GM06990 (cell line): ENCODE results near the gene BEND7.
"Not testable (repeated sequence)": the region's sequence is repeated elsewhere in the genome, so short reads cannot be mapped to it uniquely, and the experiment has no call there.

ENCODE experiments used
- DNase-seq: peaks from one replicate; pipeline ENCODE4 v3.0.0-alpha.2; 2011; ENCODE audit not compliant: insufficient read length; ENCODE audit errors: extremely low read depth
- H3K27me3 ChIP-seq: replicated peaks from 2 replicates; pipeline ENCODE4 v1.6.0; 2011; ENCODE audit warnings: low read length; ENCODE audit not compliant: control insufficient read depth, insufficient read depth
- H3K36me3 ChIP-seq: 2 replicates; pipeline ENCODE4 v1.5.1; 2011; ENCODE audit warnings: low read length; ENCODE audit not compliant: control insufficient read depth, insufficient read depth
- H3K4me3 ChIP-seq: replicated peaks from 2 replicates; pipeline ENCODE4 v1.5.1; 2011; ENCODE audit warnings: low read depth, mild to moderate bottlenecking, control low read depth, low read length
- CTCF ChIP-seq: IDR thresholded peaks from 2 replicates; pipeline ENCODE4 v1.5.1; 2011; ENCODE audit warnings: low read length, control low read depth, mild to moderate bottlenecking, inconsistent platforms; ENCODE audit not compliant: insufficient read depth, poor library complexity, severe bottlenecking

The BEND7 gene

GRCh38 chr10:13542533-13542932 is 13.7 kb upstream of the BEND7 start:
- DNase-seq: no peak
- no peaks in the 10 kb centered on the region for H3K36me3 ChIP-seq
- no peaks in the 10 kb centered on the region for H3K27me3 ChIP-seq
- H3K4me3 ChIP-seq: no peak overlapping the region
- no peak for TF ChIP-seq CTCF

GRCh38 chr10:13537985-13538384 is 9.2 kb upstream of the BEND7 start:
- H3K36me3 ChIP-seq, DNase-seq, H3K27me3 ChIP-seq, H3K4me3 ChIP-seq: not testable (repeated sequence)

GRCh38 chr10:13536674-13537366 is 8.0 kb upstream of the BEND7 start:
- peak; percentile 71 for TF ChIP-seq CTCF
- Histone ChIP-seq H3K4me3 (no peak overlapping the region), H3K27me3 (peaks cover 2% of the 10 kb centered on the region; the same call in 1 of the 2 replicates), H3K36me3 (no peaks in the 10 kb centered on the region)
- peak; percentile 14 for DNase-seq

GRCh38 chr10:13535346-13535745 is 6.5 kb upstream of the BEND7 start:
- TF ChIP-seq CTCF: no peak
- H3K4me3 ChIP-seq: no peak overlapping the region
- H3K27me3 ChIP-seq: peaks cover 2% of the 10 kb centered on the region
- H3K36me3 ChIP-seq: no peaks in the 10 kb centered on the region
- no peak for DNase-seq

GRCh38 chr10:13529714-13529973 is 830 bp upstream of the BEND7 start:
- Histone ChIP-seq H3K27me3 (peaks cover 2% of the 10 kb centered on the region), H3K4me3 (no peak overlapping the region)
- DNase-seq: no peak

More at GRCh38 chr10:13529714-13529973, 830 bp upstream of the BEND7 start:
- no peaks in the 10 kb centered on the region for H3K36me3 ChIP-seq
- TF ChIP-seq CTCF: no peak
